SU-DHL-6 (cell line): ENCODE data around the gene TGFB1.
A peak's percentile ranks its signal among the peaks of the same experiment; 100 is the strongest.

Experiments used
- H2AFZ ChIP-seq: fragments of 200-600 bp; sonication (generic); 2 replicates; pipeline ENCODE4 v1.6.1; 2014; ENCODE audit warnings: low read depth, mild to moderate bottlenecking, moderate library complexity, mixed read lengths, antibody characterized with exemption, low read length; ENCODE audit not compliant: severe bottlenecking
- H3F3A ChIP-seq: fragments of 200-600 bp; shearing (Covaris generic); 2 replicates; pipeline ENCODE4 v1.6.0; 2016; ENCODE audit warnings: antibody characterized with exemption, mild to moderate bottlenecking; ENCODE audit not compliant: insufficient read depth
- H3K27ac ChIP-seq: fragments of 200-600 bp; sonication (generic); 2 replicates; pipeline ENCODE4 v1.5.1; 2016; ENCODE audit warnings: low read depth, mild to moderate bottlenecking, low read length, moderate library complexity, mixed read lengths
- H3K27me3 ChIP-seq: fragments of 200-600 bp; sonication (generic), shearing (Covaris generic); 2 replicates; pipeline ENCODE4 v1.6.0; 2014; ENCODE audit warnings: mild to moderate bottlenecking, low read length
- H3K36me3 ChIP-seq: fragments of 200-600 bp; sonication (generic); 2 replicates; pipeline ENCODE4 v1.6.1; 2014; ENCODE audit warnings: mild to moderate bottlenecking, low read length, mixed read lengths
- H3K4me2 ChIP-seq: fragments of 300-600, 200-600 bp; shearing (Covaris generic), sonication (generic); 2 replicates; pipeline ENCODE4 v1.6.0; 2014; ENCODE audit warnings: low read length, low read depth, mild to moderate bottlenecking; ENCODE audit not compliant: poor library complexity, severe bottlenecking
- H3K4me3 ChIP-seq: fragments of 200-600 bp; sonication (generic); 2 replicates; pipeline ENCODE4 v1.5.1; 2014; ENCODE audit warnings: antibody characterized with exemption, low read length, mild to moderate bottlenecking, mixed read lengths; ENCODE audit not compliant: insufficient read depth, poor library complexity, severe bottlenecking
- H3K79me2 ChIP-seq: fragments of 200-600 bp; sonication (generic); 2 replicates; pipeline ENCODE4 v1.6.1; 2014; ENCODE audit warnings: mild to moderate bottlenecking, low read length, moderate library complexity; ENCODE audit not compliant: insufficient read depth
- H3K9ac ChIP-seq: fragments of 200-600 bp; sonication (generic); 2 replicates; pipeline ENCODE4 v1.7.0; 2014; ENCODE audit warnings: mild to moderate bottlenecking, low read length
- H3K9me2 ChIP-seq: fragments of 200-600 bp; sonication (generic); replicated peaks from 2 replicates; pipeline ENCODE4 v1.6.1; 2014; ENCODE audit warnings: low read length; ENCODE audit not compliant: insufficient read depth
- H3K9me3 ChIP-seq: fragments of 200-600 bp; sonication (generic); 2 replicates; pipeline ENCODE4 v1.6.1; 2014; ENCODE audit warnings: low read length, mixed read lengths; ENCODE audit not compliant: insufficient read depth
- H4K20me1 ChIP-seq: fragments of 200-600 bp; sonication (generic); 2 replicates; pipeline ENCODE4 v1.6.1; 2014; ENCODE audit warnings: low read depth, mild to moderate bottlenecking, antibody characterized with exemption, low read length, moderate library complexity, mixed read lengths
- EZH2phosphoT487 ChIP-seq: fragments of 200-600 bp; sonication (generic), shearing (Covaris generic); conservative IDR thresholded peaks from 2 replicates; pipeline ENCODE4 v1.6.1; 2018; ENCODE audit warnings: mild to moderate bottlenecking, antibody characterized with exemption, low read length, moderate library complexity, mixed read lengths
- TF ChIP-seq, protein P1 (sequence below): fragments of 200-600 bp; sonication (generic); IDR thresholded peaks from one replicate; pipeline ENCODE4 v1.5.1; 2017; ENCODE audit warnings: antibody characterized with exemption, mild to moderate bottlenecking, low read length, moderate library complexity; ENCODE audit not compliant: insufficient read depth, poor library complexity, severe bottlenecking

TGFB1 gene

DNA sequence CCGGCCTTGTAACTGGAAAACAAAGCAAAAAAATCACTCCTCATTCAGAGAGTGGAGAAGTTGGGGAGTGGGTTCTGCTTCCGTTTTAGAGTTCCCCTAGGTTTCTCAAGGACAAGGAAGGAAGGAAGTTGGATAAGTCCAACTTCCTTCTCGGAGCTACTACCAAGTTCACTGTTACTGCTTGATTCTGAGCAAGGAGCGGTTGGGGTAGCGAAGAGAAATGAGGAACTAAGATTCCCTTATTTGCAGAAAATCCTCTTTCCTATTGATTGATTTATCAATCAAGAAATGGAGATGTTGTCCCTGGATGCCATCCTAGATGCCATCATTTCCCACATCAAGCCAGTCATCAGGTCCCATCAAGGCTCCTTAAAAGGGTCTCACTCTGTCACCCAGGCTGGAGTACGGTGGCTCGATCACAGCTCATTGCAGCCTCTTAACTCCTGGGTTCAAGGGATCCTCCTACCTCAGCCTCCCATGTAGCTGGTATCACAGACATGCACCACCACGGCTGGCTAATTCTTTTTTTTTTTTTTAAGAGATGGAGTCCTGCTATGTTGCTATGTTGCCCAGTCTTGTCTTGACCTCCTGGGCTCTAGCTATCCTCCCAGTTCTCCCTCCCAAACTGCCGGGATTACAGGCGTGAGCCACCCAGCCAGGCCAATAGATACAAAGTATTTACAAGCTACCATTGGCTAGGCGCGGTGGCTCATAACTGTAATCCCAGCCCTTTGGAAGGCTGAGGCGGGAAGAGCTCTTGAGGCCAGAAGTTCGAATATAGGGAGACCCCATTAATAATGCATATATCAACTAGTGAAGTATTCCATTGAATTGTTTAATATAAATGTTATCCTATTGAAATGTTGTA lies 11.0 kb upstream of the TGFB1 start:
- peak overlapping the region; percentile 86 for H3K4me2 ChIP-seq
- no peaks in the 10 kb centered on the region for H3K9me2 ChIP-seq
- H3K79me2 ChIP-seq: peaks cover 17% of the 10 kb centered on the region; the same call in 1 of the 2 replicates
- no peaks in the 10 kb centered on the region for H4K20me1 ChIP-seq
- H3K27ac ChIP-seq: peak overlapping the region; percentile 94
- no peaks in the 10 kb centered on the region for H3K27me3 ChIP-seq
- peak overlapping the region; percentile 81 for H2AFZ ChIP-seq
- peak overlapping the region; percentile 78 for H3K9ac ChIP-seq
- no peak for TF ChIP-seq EZH2phosphoT487
- TF ChIP-seq, protein P1, sequence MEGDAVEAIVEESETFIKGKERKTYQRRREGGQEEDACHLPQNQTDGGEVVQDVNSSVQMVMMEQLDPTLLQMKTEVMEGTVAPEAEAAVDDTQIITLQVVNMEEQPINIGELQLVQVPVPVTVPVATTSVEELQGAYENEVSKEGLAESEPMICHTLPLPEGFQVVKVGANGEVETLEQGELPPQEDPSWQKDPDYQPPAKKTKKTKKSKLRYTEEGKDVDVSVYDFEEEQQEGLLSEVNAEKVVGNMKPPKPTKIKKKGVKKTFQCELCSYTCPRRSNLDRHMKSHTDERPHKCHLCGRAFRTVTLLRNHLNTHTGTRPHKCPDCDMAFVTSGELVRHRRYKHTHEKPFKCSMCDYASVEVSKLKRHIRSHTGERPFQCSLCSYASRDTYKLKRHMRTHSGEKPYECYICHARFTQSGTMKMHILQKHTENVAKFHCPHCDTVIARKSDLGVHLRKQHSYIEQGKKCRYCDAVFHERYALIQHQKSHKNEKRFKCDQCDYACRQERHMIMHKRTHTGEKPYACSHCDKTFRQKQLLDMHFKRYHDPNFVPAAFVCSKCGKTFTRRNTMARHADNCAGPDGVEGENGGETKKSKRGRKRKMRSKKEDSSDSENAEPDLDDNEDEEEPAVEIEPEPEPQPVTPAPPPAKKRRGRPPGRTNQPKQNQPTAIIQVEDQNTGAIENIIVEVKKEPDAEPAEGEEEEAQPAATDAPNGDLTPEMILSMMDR: no peak
- no peaks in the 10 kb centered on the region for H3K9me3 ChIP-seq
- no peaks in the 10 kb centered on the region for H3K36me3 ChIP-seq
- H3F3A ChIP-seq: peaks cover 5% of the 10 kb centered on the region; the same call in 1 of the 2 replicates
- peak overlapping the region; percentile 80 for H3K4me3 ChIP-seq

DNA sequence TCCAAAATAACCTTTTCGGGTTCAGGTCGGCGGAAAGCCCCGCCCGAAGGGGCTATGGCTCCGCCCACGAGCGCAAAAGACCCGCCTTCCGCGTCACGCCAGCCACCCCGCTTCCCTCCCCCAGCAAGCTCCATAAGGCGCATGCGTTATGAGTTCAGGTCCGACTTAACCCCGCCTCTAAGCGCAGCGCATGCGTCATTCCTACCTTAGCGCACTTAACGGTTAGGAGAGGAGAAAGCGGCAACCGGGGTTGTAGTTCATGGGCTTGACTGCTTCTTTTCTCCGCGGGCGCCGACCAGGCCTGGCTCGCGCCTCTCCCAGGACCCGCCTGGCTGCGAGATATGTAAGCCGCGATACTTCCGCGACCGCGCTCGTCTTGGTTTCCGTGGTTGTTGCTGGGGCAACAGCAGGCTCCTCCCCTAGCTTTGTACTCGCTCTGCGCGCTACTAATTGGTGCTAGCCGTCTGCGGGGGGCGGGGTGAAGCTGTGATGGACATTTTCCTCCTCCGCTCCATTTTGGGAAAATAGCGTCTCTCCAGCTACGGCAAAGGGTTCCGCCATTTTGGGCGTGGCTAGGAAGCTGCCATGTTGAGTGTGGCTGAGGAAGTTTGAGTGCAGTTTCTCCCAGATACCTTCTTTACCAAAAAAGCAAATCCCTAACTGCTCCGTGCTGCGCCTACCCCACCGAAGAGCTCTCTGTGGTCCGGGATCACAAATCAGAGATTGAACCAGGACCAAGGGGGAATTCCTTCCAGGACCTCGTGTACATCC lies 10.2 kb upstream of the TGFB1 start, which contains the start of gene B9D2:
Gene B9D2 (minus strand): TSS at position 397 of the 771 bp plus-strand sequence. CDS start 630 bp downstream, outside the sequence.
- Histone ChIP-seq H3K9ac (peak within 1 kb of the TSS; percentile 78), H3K4me2 (peak within 1 kb of the TSS; percentile 86), H3K9me2 (no peaks in the 10 kb centered on the region), H3K4me3 (peak within 1 kb of the TSS; percentile 80), H3F3A (peaks cover 5% of the 10 kb centered on the region; the same call in 1 of the 2 replicates), H3K9me3 (no peaks in the 10 kb centered on the region), H4K20me1 (no peaks in the 10 kb centered on the region), H3K27me3 (no peaks in the 10 kb centered on the region), H3K79me2 (peaks cover 17% of the 10 kb centered on the region; the same call in 1 of the 2 replicates), H2AFZ (peak within 1 kb of the TSS; percentile 86), H3K36me3 (no peaks in the 10 kb centered on the region), H3K27ac (peak within 1 kb of the TSS; percentile 94)
- TF ChIP-seq, protein P1: no peak
- no peak for TF ChIP-seq EZH2phosphoT487

- H3K27ac ChIP-seq: peak overlapping the region; percentile 94
Observed at GRCh38 chr19:41363371-41363752, 9.6 kb upstream of the TGFB1 start.

More at GRCh38 chr19:41363371-41363752, 9.6 kb upstream of the TGFB1 start:
- TF ChIP-seq, protein P1: no peak
- TF ChIP-seq EZH2phosphoT487: no peak
- Histone ChIP-seq H3K36me3 (no peaks in the 10 kb centered on the region), H3K9me2 (no peaks in the 10 kb centered on the region), H2AFZ (peak overlapping the region; percentile 86), H3F3A (peaks cover 5% of the 10 kb centered on the region; the same call in 1 of the 2 replicates), H3K9me3 (no peaks in the 10 kb centered on the region), H4K20me1 (no peaks in the 10 kb centered on the region), H3K79me2 (peaks cover 17% of the 10 kb centered on the region; the same call in 1 of the 2 replicates), H3K4me2 (peak overlapping the region; percentile 86), H3K9ac (peak overlapping the region; percentile 78), H3K27me3 (no peaks in the 10 kb centered on the region), H3K4me3 (peak overlapping the region; percentile 80)
